OCI-LY7 (cell line): Measurements from ENCODE around the gene POMGNT2.

Experiments used
- CTCF ChIP-seq: fragments of 200-600 bp; sonication (generic); conservative IDR thresholded peaks from 2 replicates; pipeline ENCODE4 v1.5.1; 2014; ENCODE audit warnings: mild to moderate bottlenecking, antibody characterized with exemption, low read length, moderate library complexity, mixed read lengths
- EZH2phosphoT487 ChIP-seq: fragments of 200-600 bp; sonication (generic); IDR thresholded peaks from 2 replicates; pipeline ENCODE4 v1.6.1; 2018; ENCODE audit warnings: low read depth, borderline replicate concordance, mild to moderate bottlenecking, mixed run types, antibody characterized with exemption, low read length, moderate library complexity, mixed read lengths

DNA sequence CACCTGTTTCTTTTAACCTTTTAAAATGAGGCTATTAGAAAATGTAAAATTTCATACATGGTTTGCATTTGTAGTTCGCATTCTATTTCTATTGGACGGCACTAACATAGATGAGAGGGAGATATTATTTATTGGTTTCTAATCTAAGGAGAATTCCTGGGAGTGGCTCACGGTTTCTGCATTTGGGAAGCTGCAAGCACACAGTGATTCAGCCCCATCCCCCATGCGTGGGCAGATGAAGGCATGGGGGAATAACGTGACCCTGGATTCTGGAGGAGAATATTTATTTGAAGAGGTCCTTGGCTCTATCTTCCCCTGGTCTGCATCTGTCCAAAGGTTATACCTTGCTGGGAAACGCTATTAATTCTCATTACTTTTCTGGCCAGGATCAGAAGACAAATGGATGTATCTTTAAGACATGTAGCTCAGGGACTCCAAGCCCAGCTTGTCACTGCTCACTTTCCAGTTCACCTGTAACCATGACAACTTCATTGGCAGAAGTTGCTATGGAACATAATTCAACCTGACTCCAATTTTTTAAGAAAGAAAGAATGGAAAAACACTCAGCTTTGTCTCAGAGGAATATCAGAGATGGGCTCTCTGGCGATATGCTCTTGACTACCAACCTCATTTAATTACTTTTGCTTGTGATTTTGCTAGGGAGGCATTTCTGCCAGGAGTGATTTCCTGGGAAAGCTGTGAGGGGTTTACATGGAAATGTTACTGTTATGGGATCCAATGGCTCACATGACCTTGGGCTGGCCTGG is 27.2 kb upstream of the POMGNT2 start:
- no peak for TF ChIP-seq EZH2phosphoT487
- TF ChIP-seq CTCF: no peak
